GM21515 (cell line): ENCODE data around the gene GPRIN3.

Source experiments
- ATAC-seq: cut with Tn5 transposase; IDR thresholded peaks from one replicate; pipeline ENCODE4 v1.9.1; 2021; ENCODE audit not compliant: unreplicated experiment

GPRIN3 gene

GRCh38 chr4:89293299-89293698 is 14.3 kb downstream of the GPRIN3 start:
- no peak for ATAC-seq

DNA sequence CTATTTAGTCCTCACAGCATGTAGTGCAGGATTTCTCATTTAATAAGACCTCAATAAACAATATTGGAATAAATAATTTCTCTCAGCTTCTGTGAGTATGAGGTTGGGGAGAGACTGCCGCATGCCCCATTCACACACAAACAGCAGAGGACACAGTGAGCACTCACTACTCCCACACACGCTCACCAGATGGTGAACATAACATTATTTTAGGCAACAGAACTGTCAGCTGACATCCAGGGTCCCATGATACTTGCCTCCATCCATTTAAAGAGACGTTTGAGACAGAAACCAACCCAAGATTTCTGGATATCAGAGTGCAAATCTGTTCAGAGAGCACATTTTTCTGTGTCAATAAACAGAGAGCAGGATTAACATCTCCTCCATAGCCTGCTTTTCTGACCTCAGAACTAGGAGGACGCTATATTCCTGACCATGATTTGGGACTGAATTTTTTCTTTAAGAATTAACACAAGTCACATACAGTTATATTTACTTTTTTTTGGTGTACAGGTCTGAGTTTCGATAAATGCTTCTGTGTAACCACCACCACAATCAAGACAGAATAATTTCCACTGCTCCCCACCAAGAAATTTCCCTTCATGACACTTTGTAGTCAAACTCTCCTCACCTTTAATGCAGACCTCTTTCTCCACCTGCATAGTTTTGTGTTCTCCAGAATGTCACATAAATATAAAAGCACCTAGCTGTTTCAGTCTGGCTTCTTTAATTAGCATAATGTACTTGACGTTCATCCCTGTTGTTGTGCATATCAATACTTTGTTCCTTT is 16.7 kb downstream of the GPRIN3 start:
- no peak for ATAC-seq

DNA sequence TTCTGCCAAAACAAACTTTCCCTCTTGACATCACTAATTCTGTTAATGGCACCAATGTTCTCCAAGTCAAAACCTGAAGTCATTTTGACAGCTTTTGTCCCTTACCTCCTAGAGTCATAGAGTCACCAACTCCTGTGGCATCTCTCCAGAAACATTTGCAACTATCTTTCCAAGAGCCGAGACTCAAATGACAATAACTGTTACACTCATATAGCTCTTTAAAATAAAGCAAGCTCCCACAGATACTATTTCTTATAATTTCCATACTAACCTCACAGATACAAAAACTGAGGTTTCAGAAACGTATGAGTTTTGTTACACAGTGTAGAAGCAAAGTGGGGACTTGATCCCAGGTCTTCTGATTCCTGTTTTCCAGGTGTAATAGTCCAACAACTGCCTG is 18.3 kb downstream of the GPRIN3 start:
- ATAC-seq = no peak

DNA sequence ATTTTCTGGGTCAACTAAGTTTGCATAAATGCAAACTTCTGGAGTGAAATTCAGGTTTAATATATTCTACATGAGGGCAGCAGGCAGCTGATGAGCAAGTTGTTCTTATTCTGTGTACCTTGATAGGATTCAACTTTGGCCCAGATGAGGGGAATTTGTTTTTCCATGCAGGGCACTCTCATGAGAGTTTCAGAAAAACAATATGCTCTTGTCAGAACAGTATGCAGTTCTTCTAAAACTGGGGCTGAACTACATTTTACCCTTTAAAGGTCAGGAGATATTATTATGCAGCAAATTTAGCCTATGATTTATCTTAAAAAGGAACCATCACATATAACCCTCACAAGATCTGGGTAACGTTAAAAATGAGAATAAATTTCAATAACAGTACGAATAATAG is 19.2 kb downstream of the GPRIN3 start:
- ATAC-seq = no peak

DNA sequence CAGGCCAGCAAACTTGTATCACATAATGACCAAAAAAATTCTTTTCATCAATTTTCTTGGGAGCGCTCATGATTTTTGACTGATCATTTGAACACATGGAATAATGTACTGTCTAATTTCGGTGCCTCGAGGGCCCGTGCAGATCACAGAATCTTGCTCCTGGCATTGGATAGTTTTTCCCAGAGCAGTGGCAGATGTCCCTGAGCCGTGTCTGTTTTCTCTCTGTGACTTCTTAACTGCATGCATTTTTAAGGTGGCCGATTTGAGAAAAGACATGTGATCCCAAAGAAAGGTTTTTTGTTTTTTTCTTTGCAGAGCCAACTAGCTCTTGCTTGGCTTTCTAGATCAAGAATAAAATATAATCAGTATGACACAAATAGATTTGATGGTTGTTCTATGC is 19.7 kb downstream of the GPRIN3 start:
- ATAC-seq = no peak

- ATAC-seq = no peak
Measured at GRCh38 chr4:89285745-89286144, 21.9 kb downstream of the GPRIN3 start.

- no peak for ATAC-seq
Measured at GRCh38 chr4:89284828-89285227, 22.8 kb downstream of the GPRIN3 start.

- no peak for ATAC-seq
Measured at GRCh38 chr4:89284020-89284424, 23.6 kb downstream of the GPRIN3 start.

- no peak for ATAC-seq
Measured at GRCh38 chr4:89283226-89284009, 24.2 kb downstream of the GPRIN3 start.

DNA sequence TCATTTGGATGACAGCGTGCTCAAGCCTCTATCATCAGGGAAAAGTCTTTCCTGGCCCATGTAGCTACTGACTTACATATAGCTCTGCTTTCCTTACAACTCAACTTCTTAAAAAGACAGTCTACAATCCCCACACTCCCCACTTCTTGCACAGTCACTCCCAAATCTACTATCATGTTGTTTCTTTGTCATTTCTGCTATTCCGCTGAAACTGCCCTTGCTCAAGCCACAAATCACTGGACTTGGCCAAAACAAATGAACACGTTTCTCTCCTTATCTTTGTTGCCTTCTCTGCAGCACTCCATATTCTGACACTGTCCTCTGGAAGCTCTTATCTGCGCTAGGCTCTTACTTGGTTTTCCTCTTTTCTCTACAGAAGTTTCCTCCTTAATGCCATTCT is 28.2 kb downstream of the GPRIN3 start:
- ATAC-seq = no peak

- no peak for ATAC-seq
Measured at GRCh38 chr4:89277412-89277811, 30.2 kb downstream of the GPRIN3 start.

GRCh38 chr4:89276296-89276695 is 31.3 kb downstream of the GPRIN3 start:
- ATAC-seq = no peak

GRCh38 chr4:89275587-89275986 is 32.0 kb downstream of the GPRIN3 start:
- no peak for ATAC-seq

DNA sequence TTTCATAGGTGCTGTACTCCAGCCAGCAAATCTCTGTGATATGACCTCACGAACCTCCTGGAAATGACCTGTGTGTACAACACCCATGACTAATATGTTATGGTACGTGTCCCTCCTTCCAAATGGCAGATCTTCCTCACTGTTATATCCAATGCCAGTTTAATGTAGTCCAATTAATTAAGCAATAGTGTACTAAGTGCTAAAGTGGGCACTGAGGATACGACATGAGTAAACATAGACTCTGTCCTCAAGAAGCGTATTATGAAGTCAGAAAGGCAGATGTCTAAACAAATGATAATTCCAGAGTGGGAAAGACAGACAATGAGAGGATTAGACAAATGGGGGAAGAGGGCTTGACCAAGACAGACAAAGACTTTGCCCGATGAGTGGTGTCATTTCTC is 33.9 kb downstream of the GPRIN3 start:
- no peak for ATAC-seq

DNA sequence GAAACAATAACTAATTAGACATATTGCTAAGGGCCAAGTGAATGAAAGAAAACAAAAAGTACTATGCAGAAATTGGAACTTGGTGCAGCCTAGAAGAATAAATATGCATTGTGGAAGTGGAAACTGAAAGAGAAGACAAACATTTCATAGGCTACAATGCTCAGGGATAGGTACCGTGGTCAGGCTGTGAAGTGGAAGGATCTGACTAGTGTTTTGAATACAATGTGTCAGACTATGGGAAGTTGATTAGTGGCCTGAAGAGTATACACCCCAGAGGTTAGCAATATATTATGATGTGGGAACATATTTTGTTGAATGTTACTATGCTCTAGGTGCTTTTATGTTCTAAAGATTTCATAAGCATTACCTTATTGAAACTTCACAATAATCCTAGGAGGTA is 36.8 kb downstream of the GPRIN3 start:
- ATAC-seq = no peak

DNA sequence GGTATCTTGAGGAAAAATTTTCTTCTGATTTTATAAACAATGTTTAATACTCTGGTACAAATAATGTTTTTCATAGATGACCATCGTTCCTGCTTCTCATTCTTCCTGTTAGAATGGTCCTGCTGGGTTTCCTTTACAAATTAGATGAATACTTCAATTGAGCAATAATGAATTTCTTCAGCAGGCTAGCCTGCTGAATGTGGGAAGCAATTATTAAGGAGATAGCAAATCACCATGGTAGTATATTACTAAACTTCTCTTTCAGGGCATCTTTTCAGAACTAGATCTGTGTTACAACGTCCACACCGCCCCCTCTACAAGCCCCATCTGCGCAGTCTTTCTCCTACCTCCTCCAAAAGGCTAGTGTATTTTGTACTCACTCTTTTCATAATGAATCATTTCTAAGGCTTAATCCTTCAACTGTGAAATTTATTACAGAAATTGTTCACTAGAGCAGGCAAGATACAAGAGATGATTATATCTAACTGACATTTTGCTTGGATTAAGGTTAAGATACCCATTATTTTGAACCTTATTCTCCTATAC is 38.4 kb downstream of the GPRIN3 start:
- ATAC-seq = no peak

DNA sequence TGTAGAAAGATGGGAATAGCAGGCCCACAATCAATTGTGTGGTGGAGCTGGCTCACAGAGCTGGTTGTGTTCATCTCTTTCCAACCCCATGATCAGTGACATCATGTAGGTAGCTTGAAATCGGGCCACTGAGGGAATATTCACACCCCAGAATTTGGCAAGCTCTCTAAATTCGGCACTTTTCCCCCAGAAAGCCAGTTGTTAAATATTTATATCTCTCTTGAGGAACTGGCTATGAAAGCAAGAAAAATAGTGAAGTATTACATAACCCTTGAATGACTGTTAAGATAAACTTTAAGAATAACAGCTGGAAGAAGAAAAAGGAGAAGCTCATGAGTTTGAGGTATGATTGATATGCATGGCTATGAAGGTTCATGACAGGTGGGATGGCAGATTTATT is 38.9 kb downstream of the GPRIN3 start:
- ATAC-seq = no peak

GRCh38 chr4:89267846-89268245 is 39.8 kb downstream of the GPRIN3 start:
- no peak for ATAC-seq

DNA sequence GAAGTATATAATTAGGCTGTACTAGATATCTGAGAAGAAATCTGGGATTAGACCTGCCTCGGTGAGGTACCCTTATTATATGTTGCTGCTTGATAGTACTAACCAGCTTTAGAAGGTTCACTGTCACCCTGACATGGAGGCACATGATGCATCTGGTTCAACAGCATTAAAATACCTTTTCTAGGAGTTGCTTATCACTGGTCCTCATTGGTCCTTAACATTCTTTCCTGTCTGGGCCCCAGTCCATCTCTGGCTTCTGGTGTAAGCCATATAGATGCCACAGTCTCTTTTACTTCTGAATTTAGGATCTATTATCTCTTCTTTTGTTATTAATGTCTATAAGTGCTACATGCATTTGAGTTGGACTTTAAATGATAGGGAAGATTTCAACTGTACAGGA is 40.2 kb downstream of the GPRIN3 start:
- ATAC-seq = no peak

- no peak for ATAC-seq
Measured at GRCh38 chr4:89266128-89266527, 41.5 kb downstream of the GPRIN3 start.

GRCh38 chr4:89263265-89263664 is 44.3 kb downstream of the GPRIN3 start:
- no peak for ATAC-seq
